ENCODE results near the gene TNRC18. TPM values are rescaled to one million over a fixed set of nuclear protein-coding genes. Genes with fewer than 3 reads are reported as not detected.
A peak's percentile ranks its signal among the peaks of the same experiment; 100 is the strongest.

Gene TNRC18
- total and polyA plus RNA-seq, 9 of the 15 experiments (the other 6 are each of a cell fraction or from before 2014, with no cell fraction given), result 0.03 to 43.2 (median 18.0) TPM

DNA sequence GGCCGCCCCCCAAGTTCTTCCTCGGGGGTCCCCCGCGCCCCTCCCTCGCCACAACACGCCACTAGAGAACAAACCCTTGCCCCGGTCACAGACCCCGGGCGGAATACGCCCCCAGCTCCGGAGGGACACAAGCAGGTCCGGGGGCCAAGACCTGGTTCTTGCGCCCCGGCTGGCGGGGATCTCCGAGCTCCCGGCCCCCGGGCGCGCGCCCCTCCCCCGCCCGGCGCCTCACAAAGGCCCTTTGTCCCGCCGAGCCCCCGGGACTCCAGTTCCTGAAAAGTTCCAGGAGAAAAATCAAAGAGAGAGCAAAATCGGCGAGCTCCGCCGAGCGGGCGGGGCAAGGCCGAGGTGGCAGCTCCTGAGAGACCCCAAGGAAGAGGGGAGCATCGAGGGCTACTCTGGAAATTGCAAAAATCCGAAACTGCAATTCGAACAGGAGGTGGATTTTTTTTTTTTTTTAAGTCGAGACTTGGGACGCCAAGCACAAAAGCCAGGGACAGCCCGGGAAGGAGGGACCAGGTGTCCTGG lies 4.0 kb downstream of the TNRC18 start:
- intact Hi-C loops (cut with micrococcal nuclease), result no loop called here
- POLR2A ChIA-PET, result interaction anchor here (0.6 to 1.0 kb wide), 3 partner anchors 11 to 255 kb away, joined by 3 to 4 read pairs (median 3); no protein-coding TSS in a partner anchor
- Histone ChIP-seq H3K4me3 (no peak overlapping the region), H3K9me1 (ENCODE audit: control insufficient read depth, insufficient read depth, low read length) (no peaks in the 10 kb centered on the region), H3K27ac (ENCODE audit: extremely low read depth, low read depth, low read length) (no peak overlapping the region; the same call in 2 of the 3 replicates), H3K4me1 (replicated peaks in 1 of 2; ENCODE audit: control insufficient read depth in 2 of 2, insufficient read depth in 2 of 2, low read length in 2 of 2) (peaks cover 19 to 53% of the 10 kb centered on the region in 2 experiments), H3K27me3 (ENCODE audit: control insufficient read depth in 2 of 2, insufficient read depth in 2 of 2, low read length in 2 of 2) (no peaks in the 10 kb centered on the region), H3K9me3 (replicated peaks; ENCODE audit: control insufficient read depth, insufficient read depth, low read depth, low read length) (no peaks in the 10 kb centered on the region), H3K79me2 (ENCODE audit: control insufficient read depth, insufficient read depth, low read length) (peaks cover 73% of the 10 kb centered on the region), H4K20me1 (replicated peaks; ENCODE audit: control insufficient read depth, insufficient read depth, low read length) (no peaks in the 10 kb centered on the region), H3K36me3 (ENCODE audit: control insufficient read depth, insufficient read depth, low read length) (peaks cover 19% of the 10 kb centered on the region; the same call in 1 of the 3 replicates), H2AFZ (ENCODE audit: low read depth, low read length) (no peak overlapping the region), H3K4me2 (ENCODE audit: insufficient read depth, low read length) (no peak overlapping the region), H3K9ac (ENCODE audit: insufficient read depth in 1 of 2, low read depth in 2 of 2, low read length in 2 of 2) (0 out of 4 replicates have a peak overlapping the region, but pooled peaks of 1 of the 2 experiments have one; percentile 86)
- BruUV-seq (replicated peaks), result no TSS peak
- TF ChIP-seq RBFOX2 (IDR thresholded peaks at IDR 0.05; ENCODE audit: low read depth, low read length) (peak; percentile 10; the same call in 1 of the 2 replicates), ZFX (CRISPR knock-in tag; IDR thresholded peaks at IDR 0.05) (0 out of 2 replicates have a peak, but pooled peaks have one; percentile 36), PTTG1 (tag; IDR thresholded peaks at IDR 0.05; ENCODE audit: low read depth) (no peak)
- no peak for FAIRE-seq
- in situ Hi-C loops (cut with MboI), result no loop called here
- CTCF ChIA-PET (ENCODE audit: low intra/inter-chr PET ratio), result no interaction called here
- DNase-seq (ENCODE audit: extremely low read depth in 1 of 4, low spot score in 3 of 4), result peak in 1 of 4 experiments; percentile 23
- no peak for ATAC-seq
- WGBS (ENCODE audit: insufficient coverage, low coverage, missing lambda C conversion rate), result 89% methylated on average over 16 of the region's 40 CpGs

DNA sequence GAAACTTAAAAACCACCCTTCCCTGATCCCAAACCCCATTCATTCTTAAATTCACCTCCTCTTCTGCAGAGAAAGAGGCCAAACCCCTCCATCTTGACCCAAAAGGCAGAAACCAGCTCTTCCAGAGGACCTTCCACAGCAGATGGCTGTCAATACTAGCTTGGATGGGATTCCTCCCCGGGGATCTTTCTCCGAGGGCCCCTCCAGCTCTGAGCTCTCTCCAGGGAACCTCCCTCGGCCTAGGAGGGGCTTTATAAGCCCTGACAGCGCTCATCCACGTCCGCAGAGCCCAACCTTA lies 5.4 kb downstream of the TNRC18 start:
- peaks cover 19% of the 10 kb centered on the region; the same call in 1 of the 3 replicates for H3K36me3 ChIP-seq (ENCODE audit: control insufficient read depth, insufficient read depth, low read length)
- ChIA-PET POLR2A (no interaction called here), CTCF (ENCODE audit: low intra/inter-chr PET ratio) (no interaction called here)
- H3K9me1 ChIP-seq (ENCODE audit: control insufficient read depth, insufficient read depth, low read length), result no peaks in the 10 kb centered on the region
- no TSS peak for BruUV-seq (replicated peaks)
- no peak for FAIRE-seq
- WGBS (ENCODE audit: insufficient coverage, low coverage, missing lambda C conversion rate), result 23% methylated on average over 5 of the region's 6 CpGs
- ATAC-seq, result no peak
- intact Hi-C loops (cut with micrococcal nuclease), result no loop called here
- H3K4me2 ChIP-seq (ENCODE audit: insufficient read depth, low read length), result peak overlapping the region; percentile 29; the same call in 1 of the 2 replicates
- peaks cover 67% of the 10 kb centered on the region for H3K79me2 ChIP-seq (ENCODE audit: control insufficient read depth, insufficient read depth, low read length)
- H3K27me3 ChIP-seq (ENCODE audit: control insufficient read depth in 2 of 2, insufficient read depth in 2 of 2, low read length in 2 of 2), result no peaks in the 10 kb centered on the region
- no peaks in the 10 kb centered on the region for H3K9me3 ChIP-seq (replicated peaks; ENCODE audit: control insufficient read depth, insufficient read depth, low read depth, low read length)
- H3K27ac ChIP-seq (ENCODE audit: extremely low read depth, low read depth, low read length), result peak overlapping the region; percentile 3; the same call in 1 of the 3 replicates
- DNase-seq (ENCODE audit: extremely low read depth in 1 of 4, low spot score in 3 of 4), result no peak
- in situ Hi-C loops (cut with MboI), result no loop called here
- no peak overlapping the region for H2AFZ ChIP-seq (ENCODE audit: low read depth, low read length)
- H3K4me1 ChIP-seq (replicated peaks in 1 of 2; ENCODE audit: control insufficient read depth in 2 of 2, insufficient read depth in 2 of 2, low read length in 2 of 2), result peaks cover 19 to 45% of the 10 kb centered on the region in 2 experiments
- H3K9ac ChIP-seq (ENCODE audit: insufficient read depth in 1 of 2, low read depth in 2 of 2, low read length in 2 of 2), result peak overlapping the region in 1 of 2 experiments; percentile 86; a peak in 1 of 4 replicates
- no peaks in the 10 kb centered on the region for H4K20me1 ChIP-seq (replicated peaks; ENCODE audit: control insufficient read depth, insufficient read depth, low read length)
- no peak for TF ChIP-seq NR2C2 (CRISPR knock-in tag; IDR thresholded peaks at IDR 0.05)
- 0 out of 2 replicates have a peak, but pooled peaks have one; percentile 12 for TF ChIP-seq NR2C2 (tag; IDR thresholded peaks at IDR 0.05)
- TF ChIP-seq MCM7 (IDR thresholded peaks at IDR 0.05), result no peak
- no peak for TF ChIP-seq FOXJ2 (tag; IDR thresholded peaks at IDR 0.05)
- TF ChIP-seq ZNF232 (CRISPR knock-in tag; IDR thresholded peaks at IDR 0.05), result no peak
- TF ChIP-seq KDM1A (IDR thresholded peaks at IDR 0.05), result no peak
- no peak overlapping the region for H3K4me3 ChIP-seq
